DMS114 treated with DMSO at 0.1 percent for 48 hours (cell line): ENCODE results near the gene PACSIN3.

Experiments used
- DNase-seq: peaks from one replicate; lab custom pipeline; 2025; ENCODE audit not compliant: unreplicated experiment; lab: John Stamatoyannopoulos, UW

The PACSIN3 gene

GRCh38 chr11:47154616-47155570 lies 31.3 kb downstream of the PACSIN3 start:
- DNase-seq, result no peak

- DNase-seq, result peak; percentile 51
Observed at GRCh38 chr11:47152953-47153950, 33.0 kb downstream of the PACSIN3 start.

GRCh38 chr11:47152126-47152952 lies 33.9 kb downstream of the PACSIN3 start:
- DNase-seq, result no peak

GRCh38 chr11:47149782-47150181 lies 36.5 kb downstream of the PACSIN3 start:
- no peak for DNase-seq

- no peak for DNase-seq
Observed at GRCh38 chr11:47148903-47149531, 37.2 kb downstream of the PACSIN3 start.

- DNase-seq, result no peak
Observed at GRCh38 chr11:47148270-47148669, 38.0 kb downstream of the PACSIN3 start.

GRCh38 chr11:47147681-47148080 lies 38.6 kb downstream of the PACSIN3 start:
- no peak for DNase-seq

GRCh38 chr11:47147250-47147649 lies 39.0 kb downstream of the PACSIN3 start:
- DNase-seq, result no peak

- no peak for DNase-seq
Observed at GRCh38 chr11:47144541-47144940, 41.7 kb downstream of the PACSIN3 start.

GRCh38 chr11:47143322-47143721 lies 42.9 kb downstream of the PACSIN3 start:
- DNase-seq, result no peak

GRCh38 chr11:47139878-47140277 lies 46.4 kb downstream of the PACSIN3 start:
- no peak for DNase-seq

GRCh38 chr11:47137476-47137875 lies 48.8 kb downstream of the PACSIN3 start:
- no peak for DNase-seq

GRCh38 chr11:47136921-47137320 lies 49.3 kb downstream of the PACSIN3 start:
- DNase-seq, result no peak

GRCh38 chr11:47136327-47136726 lies 49.9 kb downstream of the PACSIN3 start:
- no peak for DNase-seq

- DNase-seq, result no peak
Observed at GRCh38 chr11:47132981-47133380, 53.3 kb downstream of the PACSIN3 start.

- DNase-seq, result no peak
Observed at GRCh38 chr11:47132490-47132889, 53.7 kb downstream of the PACSIN3 start.

GRCh38 chr11:47131136-47131535 lies 55.1 kb downstream of the PACSIN3 start:
- DNase-seq, result no peak

- DNase-seq, result no peak
Observed at GRCh38 chr11:47130543-47130942, 55.7 kb downstream of the PACSIN3 start.
